ENCODE measurements around the gene ITPKB.

DNA sequence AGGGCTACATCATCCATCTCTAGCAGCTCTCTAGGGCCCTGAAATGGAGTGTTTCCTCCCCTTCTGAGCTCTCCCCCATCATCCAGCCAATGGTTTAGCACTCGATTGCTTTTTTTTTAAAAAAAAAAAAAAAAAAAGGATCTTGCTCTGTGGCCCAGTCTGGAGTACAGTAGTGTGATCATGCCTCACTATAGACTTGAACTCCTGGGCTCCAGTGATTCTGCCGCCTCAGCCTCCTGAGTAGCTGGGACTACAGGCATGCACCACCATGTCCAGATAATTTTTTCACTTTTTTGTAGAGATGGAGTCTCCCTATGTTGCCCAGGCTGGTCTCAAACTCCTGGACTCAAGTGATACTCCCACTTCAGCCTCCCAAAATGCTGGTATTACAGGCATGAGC is 12.1 kb upstream of the ITPKB start:
- TF ChIP-seq, protein P1, sequence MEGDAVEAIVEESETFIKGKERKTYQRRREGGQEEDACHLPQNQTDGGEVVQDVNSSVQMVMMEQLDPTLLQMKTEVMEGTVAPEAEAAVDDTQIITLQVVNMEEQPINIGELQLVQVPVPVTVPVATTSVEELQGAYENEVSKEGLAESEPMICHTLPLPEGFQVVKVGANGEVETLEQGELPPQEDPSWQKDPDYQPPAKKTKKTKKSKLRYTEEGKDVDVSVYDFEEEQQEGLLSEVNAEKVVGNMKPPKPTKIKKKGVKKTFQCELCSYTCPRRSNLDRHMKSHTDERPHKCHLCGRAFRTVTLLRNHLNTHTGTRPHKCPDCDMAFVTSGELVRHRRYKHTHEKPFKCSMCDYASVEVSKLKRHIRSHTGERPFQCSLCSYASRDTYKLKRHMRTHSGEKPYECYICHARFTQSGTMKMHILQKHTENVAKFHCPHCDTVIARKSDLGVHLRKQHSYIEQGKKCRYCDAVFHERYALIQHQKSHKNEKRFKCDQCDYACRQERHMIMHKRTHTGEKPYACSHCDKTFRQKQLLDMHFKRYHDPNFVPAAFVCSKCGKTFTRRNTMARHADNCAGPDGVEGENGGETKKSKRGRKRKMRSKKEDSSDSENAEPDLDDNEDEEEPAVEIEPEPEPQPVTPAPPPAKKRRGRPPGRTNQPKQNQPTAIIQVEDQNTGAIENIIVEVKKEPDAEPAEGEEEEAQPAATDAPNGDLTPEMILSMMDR (IDR thresholded peaks at IDR 0.05): no peak
- no peak for TF ChIP-seq EP300 (IDR thresholded peaks at IDR 0.05)

Data from ovary (tissue), 3 donors.